SU-DHL-6 (cell line): Measurements from ENCODE around the gene PAQR3.

Experiments
- EZH2phosphoT487 ChIP-seq: fragments of 200-600 bp; sonication (generic), shearing (Covaris generic); conservative IDR thresholded peaks from 2 replicates; pipeline ENCODE4 v1.6.1; 2018; ENCODE audit warnings: mild to moderate bottlenecking, antibody characterized with exemption, low read length, moderate library complexity, mixed read lengths
- TF ChIP-seq, protein P1 (sequence below): fragments of 200-600 bp; sonication (generic); IDR thresholded peaks from one replicate; pipeline ENCODE4 v1.5.1; 2017; ENCODE audit warnings: antibody characterized with exemption, mild to moderate bottlenecking, low read length, moderate library complexity; ENCODE audit not compliant: insufficient read depth, poor library complexity, severe bottlenecking

DNA sequence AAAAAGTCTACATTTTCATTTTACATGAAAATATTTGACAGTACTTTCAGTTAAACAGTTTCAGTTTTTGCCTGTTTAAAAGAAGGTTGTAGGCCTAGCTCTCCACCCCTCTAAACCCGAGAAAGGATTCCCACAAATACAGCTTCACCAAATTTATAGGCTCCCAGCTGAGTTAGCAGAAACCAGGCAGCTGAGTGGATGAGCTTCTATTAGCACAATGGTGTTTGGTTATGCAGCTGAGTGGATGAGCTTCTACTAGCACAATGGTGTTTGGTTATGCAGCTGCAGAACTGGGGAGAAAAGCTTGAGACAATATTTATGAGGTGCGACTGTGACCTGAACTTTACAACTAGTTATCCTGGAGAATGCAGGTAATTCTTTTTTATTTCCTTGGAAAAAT is 36.6 kb upstream of the PAQR3 start:
- TF ChIP-seq, protein P1, sequence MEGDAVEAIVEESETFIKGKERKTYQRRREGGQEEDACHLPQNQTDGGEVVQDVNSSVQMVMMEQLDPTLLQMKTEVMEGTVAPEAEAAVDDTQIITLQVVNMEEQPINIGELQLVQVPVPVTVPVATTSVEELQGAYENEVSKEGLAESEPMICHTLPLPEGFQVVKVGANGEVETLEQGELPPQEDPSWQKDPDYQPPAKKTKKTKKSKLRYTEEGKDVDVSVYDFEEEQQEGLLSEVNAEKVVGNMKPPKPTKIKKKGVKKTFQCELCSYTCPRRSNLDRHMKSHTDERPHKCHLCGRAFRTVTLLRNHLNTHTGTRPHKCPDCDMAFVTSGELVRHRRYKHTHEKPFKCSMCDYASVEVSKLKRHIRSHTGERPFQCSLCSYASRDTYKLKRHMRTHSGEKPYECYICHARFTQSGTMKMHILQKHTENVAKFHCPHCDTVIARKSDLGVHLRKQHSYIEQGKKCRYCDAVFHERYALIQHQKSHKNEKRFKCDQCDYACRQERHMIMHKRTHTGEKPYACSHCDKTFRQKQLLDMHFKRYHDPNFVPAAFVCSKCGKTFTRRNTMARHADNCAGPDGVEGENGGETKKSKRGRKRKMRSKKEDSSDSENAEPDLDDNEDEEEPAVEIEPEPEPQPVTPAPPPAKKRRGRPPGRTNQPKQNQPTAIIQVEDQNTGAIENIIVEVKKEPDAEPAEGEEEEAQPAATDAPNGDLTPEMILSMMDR: no peak
- no peak for TF ChIP-seq EZH2phosphoT487
